Keratinocyte (primary cell): Measurements from ENCODE around the gene NRF1. TPM values are rescaled to one million over a fixed set of nuclear protein-coding genes. Genes with fewer than 3 reads are reported as not detected.

Experiments used
- DNase-seq: peaks from one replicate; pipeline ENCODE4 v3.0.0-alpha.2; 2011; ENCODE audit warnings: low read depth, missing footprints, low spot score
- FAIRE-seq: peaks from 2 replicates; lab custom pipeline; 2011; peaks lifted over from hg19 to GRCh38; lab: Jason Lieb, UNC
- H2AFZ ChIP-seq: 2 replicates; pipeline ENCODE4 v1.6.0; 2012; ENCODE audit warnings: low read length, control low read depth, inconsistent platforms; ENCODE audit not compliant: control insufficient read depth
- H3K27ac ChIP-seq: 2 replicates; pipeline ENCODE4 v1.5.1; 2011; ENCODE audit warnings: low read length; ENCODE audit not compliant: control insufficient read depth, insufficient read depth
- H3K27me3 ChIP-seq: 3 replicates; pipeline ENCODE4 v1.6.0; 2011; ENCODE audit warnings: low read length; ENCODE audit not compliant: control insufficient read depth, insufficient read depth; ENCODE audit errors: extremely low read depth
- H3K36me3 ChIP-seq, 2 experiments: 2 replicates in 1 of 2; 3 replicates in 1 of 2; pipeline ENCODE4 v1.5.1; 2011; ENCODE audit warnings: low read length in 2 of 2, mild to moderate bottlenecking in 1 of 2; ENCODE audit not compliant: control insufficient read depth in 2 of 2, insufficient read depth in 2 of 2; ENCODE audit errors: extremely low read depth in 1 of 2
- H3K4me1 ChIP-seq: 3 replicates; pipeline ENCODE4 v1.5.1; 2011; ENCODE audit warnings: low read length; ENCODE audit not compliant: control insufficient read depth, insufficient read depth; ENCODE audit errors: extremely low read depth
- H3K4me2 ChIP-seq: 3 replicates; pipeline ENCODE4 v1.6.0; 2011; ENCODE audit warnings: low read depth, low read length; ENCODE audit not compliant: control insufficient read depth, insufficient read depth; ENCODE audit errors: extremely low read depth
- H3K4me3 ChIP-seq, 3 experiments: fragments of 200-600 bp in 1 of 3; sonication (generic) in 1 of 3; 2 replicates in 2 of 3; 3 replicates in 1 of 3; pipeline ENCODE4 v1.5.1; 2011 to 2016; ENCODE audit warnings: low read length in 3 of 3, mild to moderate bottlenecking in 3 of 3, control low read depth in 2 of 3, inconsistent platforms in 1 of 3, low read depth in 1 of 3, mixed read lengths in 1 of 3, mixed run types in 1 of 3, moderate library complexity in 1 of 3; ENCODE audit not compliant: control insufficient read depth in 2 of 3, insufficient read depth in 2 of 3; ENCODE audit errors: extremely low read depth in 1 of 3
- H3K79me2 ChIP-seq: 2 replicates; pipeline ENCODE4 v1.6.0; 2012; ENCODE audit warnings: low read length; ENCODE audit not compliant: control insufficient read depth, insufficient read depth
- H3K9ac ChIP-seq: 3 replicates; pipeline ENCODE4 v1.6.0; 2011; ENCODE audit warnings: low read length; ENCODE audit not compliant: control insufficient read depth, insufficient read depth; ENCODE audit errors: extremely low read depth
- H3K9me1 ChIP-seq: 3 replicates; pipeline ENCODE4 v1.6.0; 2011; ENCODE audit warnings: low read length; ENCODE audit not compliant: control insufficient read depth, insufficient read depth; ENCODE audit errors: extremely low read depth
- H3K9me3 ChIP-seq: 2 replicates; pipeline ENCODE4 v1.5.1; 2012; ENCODE audit warnings: low read depth, low read length; ENCODE audit not compliant: control insufficient read depth
- H4K20me1 ChIP-seq: 3 replicates; pipeline ENCODE4 v1.6.0; 2011; ENCODE audit warnings: low read length; ENCODE audit not compliant: control insufficient read depth, insufficient read depth; ENCODE audit errors: extremely low read depth
- CTCF ChIP-seq, 3 experiments: IDR thresholded peaks in 1 of 3; conservative IDR thresholded peaks in 1 of 3; optimal IDR thresholded peaks in 1 of 3; 2 replicates in 2 of 3; 3 replicates in 1 of 3; pipeline versions ENCODE3 to v1.5.1; 2011; ENCODE audit warnings: low read length in 3 of 3, mild to moderate bottlenecking in 3 of 3, moderate library complexity in 2 of 3, control low read depth in 1 of 3, inconsistent platforms in 1 of 3; ENCODE audit not compliant: insufficient read depth in 2 of 3; ENCODE audit errors: extremely low read depth in 1 of 3
- EZH2 ChIP-seq: IDR thresholded peaks from one replicate; pipeline ENCODE4 v1.6.1; 2012; ENCODE audit warnings: inconsistent platforms, mild to moderate bottlenecking, low read length, moderate library complexity
- dilution Hi-C: fragments of 300-500 bp; cut with MboI; formaldehyde crosslinking; loops from one replicate; pipeline ENCODE4 v1.7.0; 2020; ENCODE audit warnings: low sequenced_read_pairs; ENCODE audit not compliant: extremely low pct_ligation_motif_present
- polyA plus RNA-seq, 5 experiments: library from polyadenylated mRNA; depleted of rRNA in 3 of 5; stranded (reverse) in 3 of 5; stranded (forward) in 1 of 5; unstranded in 1 of 5; fragments of >200 nt; gene quantifications; 1 replicate in 1 of 5; 2 replicates in 3 of 5; 3 replicates in 1 of 5; pipeline versions ENCODE4 v1.2.1 to v1.2.3, GENCODE V29; 2011 to 2012; ENCODE audit warnings: missing spikeins in 2 of 5, low read depth in 1 of 5, low replicate concordance in 1 of 5

NRF1 gene
- polyA plus RNA-seq, 1 donor (not counting 4 experiments of a cell fraction or from before 2014, with no cell fraction given) = 12.6 TPM

- no peak for TF ChIP-seq CTCF (optimal IDR thresholded peaks at IDR 0.05 in 1 of 3, IDR thresholded peaks at IDR 0.05 in 1 of 3, conservative IDR thresholded peaks at IDR 0.05 in 1 of 3; ENCODE audit: extremely low read depth in 1 of 3, insufficient read depth in 2 of 3, low read length in 3 of 3)
- TF ChIP-seq EZH2 = no peak
- H3K4me3 ChIP-seq = no peak overlapping the region
- H2AFZ ChIP-seq = no peak overlapping the region
- no peaks in the 10 kb centered on the region for H4K20me1 ChIP-seq
- H3K4me2 ChIP-seq = no peak overlapping the region
- H3K9ac ChIP-seq = no peak overlapping the region
- no peak for FAIRE-seq
- H3K36me3 ChIP-seq = peaks cover 2 to 6% of the 10 kb centered on the region in 2 experiments
- H3K4me1 ChIP-seq = peaks cover 3% of the 10 kb centered on the region
- H3K27ac ChIP-seq = no peak overlapping the region
- H3K27me3 ChIP-seq = no peaks in the 10 kb centered on the region
- H3K79me2 ChIP-seq = no peaks in the 10 kb centered on the region
- no peaks in the 10 kb centered on the region for H3K9me1 ChIP-seq
- dilution Hi-C loops = loop anchor here (10.0 kb wide), 1 partner anchor 60 kb away; no protein-coding TSS in a partner anchor
- H3K9me3 ChIP-seq = no peaks in the 10 kb centered on the region
- no peak for DNase-seq
Measured at GRCh38 chr7:129754406-129754805, 142.9 kb downstream of the NRF1 start.

- H3K4me2 ChIP-seq = no peak overlapping the region
- no peak overlapping the region for H3K9ac ChIP-seq
- DNase-seq = no peak
- no peaks in the 10 kb centered on the region for H3K4me1 ChIP-seq
- H3K9me3 ChIP-seq = no peaks in the 10 kb centered on the region
- H3K27me3 ChIP-seq = no peaks in the 10 kb centered on the region
- H3K9me1 ChIP-seq = no peaks in the 10 kb centered on the region
- TF ChIP-seq EZH2 (no peak), CTCF (optimal IDR thresholded peaks at IDR 0.05 in 1 of 3, IDR thresholded peaks at IDR 0.05 in 1 of 3, conservative IDR thresholded peaks at IDR 0.05 in 1 of 3; ENCODE audit: extremely low read depth in 1 of 3, insufficient read depth in 2 of 3, low read length in 3 of 3) (no peak)
- no peak overlapping the region for H3K27ac ChIP-seq
- FAIRE-seq = no peak
- H3K36me3 ChIP-seq = peaks cover 2 to 4% of the 10 kb centered on the region in 2 experiments
- H4K20me1 ChIP-seq = no peaks in the 10 kb centered on the region
- dilution Hi-C loops = loop anchor here (10.0 kb wide), 1 partner anchor 57 kb away; no protein-coding TSS in a partner anchor
- H3K79me2 ChIP-seq = no peaks in the 10 kb centered on the region
- H2AFZ ChIP-seq = no peak overlapping the region
- H3K4me3 ChIP-seq = no peak overlapping the region
Measured at GRCh38 chr7:129757991-129758390, 146.5 kb downstream of the NRF1 start.
